Measurements from ENCODE around the gene SELENOM.

SELENOM gene

DNA sequence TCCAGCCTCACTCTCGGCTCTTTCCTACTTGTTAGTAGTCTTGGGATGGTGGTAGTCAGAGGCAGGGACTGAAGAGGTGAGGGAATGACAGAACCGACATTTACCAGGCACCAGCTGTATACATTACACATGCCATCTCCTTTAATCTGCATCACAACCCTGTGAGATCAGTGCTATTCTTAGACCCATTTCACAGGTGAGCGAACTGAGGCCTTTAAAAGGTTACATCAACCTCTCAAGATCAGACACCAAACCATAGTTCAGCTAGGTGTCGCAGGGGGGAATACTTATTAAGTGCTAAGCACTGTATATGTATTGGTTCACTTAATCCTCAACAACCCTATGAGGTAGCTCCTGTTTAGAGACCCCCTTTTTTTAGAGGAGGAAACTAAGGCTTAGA, 27.3 kb upstream of the SELENOM start:
- H3K4me2 ChIP-seq (ENCODE audit: low read depth, low read length), result no peak overlapping the region
- peaks cover 5% of the 10 kb centered on the region; the same call in 1 of the 2 replicates for H3K27me3 ChIP-seq (replicated peaks; ENCODE audit: insufficient read depth, low read length)
- H3K27ac ChIP-seq (ENCODE audit: low read length), result no peak overlapping the region
- DNase-seq, result no peak
- H4K20me1 ChIP-seq (ENCODE audit: insufficient read depth, low read length), result no peaks in the 10 kb centered on the region
- no peak overlapping the region for H3K9ac ChIP-seq (ENCODE audit: low read length)
- H3K9me2 ChIP-seq (replicated peaks; ENCODE audit: insufficient read depth, low read length), result no peaks in the 10 kb centered on the region
- H3K9me3 ChIP-seq (replicated peaks; ENCODE audit: insufficient read depth, low read length), result no peaks in the 10 kb centered on the region
- no peak overlapping the region for H3K4me3 ChIP-seq (ENCODE audit: low read length)
- H2AFZ ChIP-seq (ENCODE audit: low read length), result no peak overlapping the region
- H3K79me2 ChIP-seq (ENCODE audit: low read length), result no peaks in the 10 kb centered on the region
- TF ChIP-seq EZH2phosphoT487 (IDR thresholded peaks at IDR 0.05; ENCODE audit: low read length), result no peak
- no peak for TF ChIP-seq EZH2 (optimal IDR thresholded peaks at IDR 0.05; ENCODE audit: low read depth, low read length)
- TF ChIP-seq, protein P1, sequence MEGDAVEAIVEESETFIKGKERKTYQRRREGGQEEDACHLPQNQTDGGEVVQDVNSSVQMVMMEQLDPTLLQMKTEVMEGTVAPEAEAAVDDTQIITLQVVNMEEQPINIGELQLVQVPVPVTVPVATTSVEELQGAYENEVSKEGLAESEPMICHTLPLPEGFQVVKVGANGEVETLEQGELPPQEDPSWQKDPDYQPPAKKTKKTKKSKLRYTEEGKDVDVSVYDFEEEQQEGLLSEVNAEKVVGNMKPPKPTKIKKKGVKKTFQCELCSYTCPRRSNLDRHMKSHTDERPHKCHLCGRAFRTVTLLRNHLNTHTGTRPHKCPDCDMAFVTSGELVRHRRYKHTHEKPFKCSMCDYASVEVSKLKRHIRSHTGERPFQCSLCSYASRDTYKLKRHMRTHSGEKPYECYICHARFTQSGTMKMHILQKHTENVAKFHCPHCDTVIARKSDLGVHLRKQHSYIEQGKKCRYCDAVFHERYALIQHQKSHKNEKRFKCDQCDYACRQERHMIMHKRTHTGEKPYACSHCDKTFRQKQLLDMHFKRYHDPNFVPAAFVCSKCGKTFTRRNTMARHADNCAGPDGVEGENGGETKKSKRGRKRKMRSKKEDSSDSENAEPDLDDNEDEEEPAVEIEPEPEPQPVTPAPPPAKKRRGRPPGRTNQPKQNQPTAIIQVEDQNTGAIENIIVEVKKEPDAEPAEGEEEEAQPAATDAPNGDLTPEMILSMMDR (IDR thresholded peaks at IDR 0.05; ENCODE audit: low read length), result no peak
- no peaks in the 10 kb centered on the region for H3F3A ChIP-seq (ENCODE audit: insufficient read depth, low read length)
- H3K36me3 ChIP-seq (replicated peaks; ENCODE audit: insufficient read depth, low read length), result no peaks in the 10 kb centered on the region
- H3K4me1 ChIP-seq (ENCODE audit: low read length), result no peaks in the 10 kb centered on the region

DNA sequence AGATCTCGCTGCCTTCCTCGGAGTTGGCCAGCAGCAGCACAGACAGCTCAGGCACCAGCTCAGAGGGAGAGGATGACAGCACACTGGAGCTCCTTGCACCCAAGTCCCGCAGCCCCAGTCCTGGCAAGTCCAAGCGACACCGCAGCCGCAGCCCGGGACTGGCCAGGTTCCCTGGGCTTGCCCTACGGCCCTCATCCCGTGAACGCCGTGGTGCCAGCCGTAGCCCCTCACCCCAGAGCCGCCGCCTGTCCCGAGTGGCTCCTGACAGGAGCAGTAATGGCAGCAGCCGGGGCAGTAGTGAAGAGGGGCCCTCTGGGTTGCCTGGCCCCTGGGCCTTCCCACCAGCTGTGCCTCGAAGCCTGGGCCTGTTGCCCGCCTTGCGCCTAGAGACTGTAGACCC, 26.5 kb upstream of the SELENOM start:
- no peaks in the 10 kb centered on the region for H3K9me3 ChIP-seq (replicated peaks; ENCODE audit: insufficient read depth, low read length)
- no peaks in the 10 kb centered on the region for H3K9me2 ChIP-seq (replicated peaks; ENCODE audit: insufficient read depth, low read length)
- H3K79me2 ChIP-seq (ENCODE audit: low read length), result no peaks in the 10 kb centered on the region
- H3K9ac ChIP-seq (ENCODE audit: low read length), result no peak overlapping the region
- no peaks in the 10 kb centered on the region for H3K4me1 ChIP-seq (ENCODE audit: low read length)
- no peak overlapping the region for H2AFZ ChIP-seq (ENCODE audit: low read length)
- H3K4me3 ChIP-seq (ENCODE audit: low read length), result no peak overlapping the region
- no peak for DNase-seq
- H3K36me3 ChIP-seq (replicated peaks; ENCODE audit: insufficient read depth, low read length), result no peaks in the 10 kb centered on the region
- no peaks in the 10 kb centered on the region for H4K20me1 ChIP-seq (ENCODE audit: insufficient read depth, low read length)
- H3K27ac ChIP-seq (ENCODE audit: low read length), result no peak overlapping the region
- no peaks in the 10 kb centered on the region for H3K27me3 ChIP-seq (replicated peaks; ENCODE audit: insufficient read depth, low read length)
- H3F3A ChIP-seq (ENCODE audit: insufficient read depth, low read length), result no peaks in the 10 kb centered on the region
- no peak for TF ChIP-seq EZH2phosphoT487 (IDR thresholded peaks at IDR 0.05; ENCODE audit: low read length)
- H3K4me2 ChIP-seq (ENCODE audit: low read depth, low read length), result no peak overlapping the region

DNA sequence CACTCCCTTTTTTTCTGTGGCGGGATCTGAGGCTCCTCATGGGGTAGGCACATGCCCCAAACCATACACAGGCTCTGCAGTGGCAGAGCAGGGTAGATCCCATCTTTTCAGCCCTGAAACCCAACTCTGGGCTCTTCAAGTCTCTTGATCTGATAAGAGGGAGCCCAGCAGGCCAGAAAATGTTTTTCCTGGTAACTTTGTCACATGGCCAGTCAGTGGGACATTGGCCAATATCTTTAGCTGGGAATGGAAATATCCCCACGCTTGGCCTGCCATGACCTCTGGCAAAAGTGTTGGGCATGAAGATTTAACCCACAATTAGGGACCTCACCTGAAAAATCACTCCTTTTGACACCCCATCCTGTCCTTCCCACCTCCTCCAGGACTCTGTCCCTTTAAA, 23.5 kb upstream of the SELENOM start:
- Histone ChIP-seq H3K27me3 (replicated peaks; ENCODE audit: insufficient read depth, low read length) (no peaks in the 10 kb centered on the region), H3K9me3 (replicated peaks; ENCODE audit: insufficient read depth, low read length) (no peaks in the 10 kb centered on the region), H3K27ac (ENCODE audit: low read length) (no peak overlapping the region), H3K4me3 (ENCODE audit: low read length) (no peak overlapping the region), H3K79me2 (ENCODE audit: low read length) (no peaks in the 10 kb centered on the region), H3K9me2 (replicated peaks; ENCODE audit: insufficient read depth, low read length) (no peaks in the 10 kb centered on the region), H2AFZ (ENCODE audit: low read length) (no peak overlapping the region), H3K4me1 (ENCODE audit: low read length) (no peaks in the 10 kb centered on the region), H4K20me1 (ENCODE audit: insufficient read depth, low read length) (no peaks in the 10 kb centered on the region), H3F3A (ENCODE audit: insufficient read depth, low read length) (no peaks in the 10 kb centered on the region), H3K9ac (ENCODE audit: low read length) (no peak overlapping the region), H3K36me3 (replicated peaks; ENCODE audit: insufficient read depth, low read length) (no peaks in the 10 kb centered on the region), H3K4me2 (ENCODE audit: low read depth, low read length) (no peak overlapping the region)
- TF ChIP-seq EZH2phosphoT487 (IDR thresholded peaks at IDR 0.05; ENCODE audit: low read length) (no peak), EZH2 (optimal IDR thresholded peaks at IDR 0.05; ENCODE audit: low read depth, low read length) (no peak)
- TF ChIP-seq, protein P1 (IDR thresholded peaks at IDR 0.05; ENCODE audit: low read length), result no peak
- no peak for DNase-seq

DNA sequence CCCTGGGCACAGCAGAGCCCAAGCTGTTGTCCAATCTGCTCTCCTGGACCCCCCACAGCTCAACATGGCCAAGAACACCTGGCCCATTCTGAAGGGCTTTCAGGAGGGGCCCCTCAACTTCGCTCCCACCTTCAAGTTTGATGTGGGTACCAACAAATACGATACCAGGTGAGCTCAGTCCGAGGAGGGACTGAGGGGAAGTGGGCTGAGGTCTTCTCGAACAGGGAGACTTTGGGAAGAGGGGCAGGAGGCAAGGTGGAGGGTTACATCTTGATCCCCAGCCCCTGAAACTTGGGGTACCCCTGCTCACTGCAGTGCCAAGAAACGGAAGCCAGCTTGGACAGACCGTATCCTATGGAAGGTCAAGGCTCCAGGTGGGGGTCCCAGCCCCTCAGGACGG, 20.8 kb upstream of the SELENOM start:
- Histone ChIP-seq H3F3A (ENCODE audit: insufficient read depth, low read length) (no peaks in the 10 kb centered on the region), H3K79me2 (ENCODE audit: low read length) (no peaks in the 10 kb centered on the region), H3K4me1 (ENCODE audit: low read length) (no peaks in the 10 kb centered on the region), H3K4me3 (ENCODE audit: low read length) (no peak overlapping the region), H4K20me1 (ENCODE audit: insufficient read depth, low read length) (no peaks in the 10 kb centered on the region), H3K27ac (ENCODE audit: low read length) (no peak overlapping the region), H3K4me2 (ENCODE audit: low read depth, low read length) (no peak overlapping the region), H3K27me3 (replicated peaks; ENCODE audit: insufficient read depth, low read length) (peaks cover 16% of the 10 kb centered on the region), H3K9ac (ENCODE audit: low read length) (no peak overlapping the region), H3K36me3 (replicated peaks; ENCODE audit: insufficient read depth, low read length) (no peaks in the 10 kb centered on the region), H3K9me2 (replicated peaks; ENCODE audit: insufficient read depth, low read length) (no peaks in the 10 kb centered on the region), H2AFZ (ENCODE audit: low read length) (no peak overlapping the region), H3K9me3 (replicated peaks; ENCODE audit: insufficient read depth, low read length) (no peaks in the 10 kb centered on the region)
- TF ChIP-seq EZH2phosphoT487 (IDR thresholded peaks at IDR 0.05; ENCODE audit: low read length) (no peak), EZH2 (optimal IDR thresholded peaks at IDR 0.05; ENCODE audit: low read depth, low read length) (no peak)
- TF ChIP-seq, protein P1 (IDR thresholded peaks at IDR 0.05; ENCODE audit: low read length), result no peak
- DNase-seq, result no peak
